ENCODE data around the gene TYK2.
A peak's percentile ranks its signal among the peaks of the same experiment; 100 is the strongest.
"Not testable (repeated sequence)": the region's sequence is repeated elsewhere in the genome, so short reads cannot be mapped to it uniquely, and the experiment has no call there.

The TYK2 gene

GRCh38 chr19:10407096-10407495 lies 26.7 kb upstream of the TYK2 start:
- DNase-seq (ENCODE audit: low read depth) = no peak

- no peak for DNase-seq (ENCODE audit: low read depth)
Observed at GRCh38 chr19:10406191-10406590, 25.8 kb upstream of the TYK2 start.

GRCh38 chr19:10404888-10405820 lies 24.8 kb upstream of the TYK2 start:
- no peak for DNase-seq (ENCODE audit: low read depth)

GRCh38 chr19:10403137-10404021 lies 23.0 kb upstream of the TYK2 start, which contains the start of gene CDC37:
CDC37 (minus strand) TSS chr19:10403542; CDS start chr19:10403479, 63 bp downstream.
- DNase-seq (ENCODE audit: low read depth) = peak; percentile 97

GRCh38 chr19:10402441-10403038 lies 22.2 kb upstream of the TYK2 start:
- no peak for DNase-seq (ENCODE audit: low read depth)

GRCh38 chr19:10399878-10400277 lies 19.5 kb upstream of the TYK2 start:
- no peak for DNase-seq (ENCODE audit: low read depth)

- not testable (repeated sequence) for DNase-seq (ENCODE audit: low read depth)
Observed at GRCh38 chr19:10399340-10399739, 19.0 kb upstream of the TYK2 start.

- DNase-seq (ENCODE audit: low read depth) = no peak
Observed at GRCh38 chr19:10398819-10399218, 18.4 kb upstream of the TYK2 start.

- no peak for DNase-seq (ENCODE audit: low read depth)
Observed at GRCh38 chr19:10395917-10396316, 15.5 kb upstream of the TYK2 start.

- DNase-seq (ENCODE audit: low read depth) = no peak
Observed at GRCh38 chr19:10395436-10395835, 15.1 kb upstream of the TYK2 start.

GRCh38 chr19:10395003-10395402 lies 14.6 kb upstream of the TYK2 start:
- DNase-seq (ENCODE audit: low read depth) = no peak

GRCh38 chr19:10393137-10393536 lies 12.8 kb upstream of the TYK2 start:
- DNase-seq (ENCODE audit: low read depth) = no peak

GRCh38 chr19:10392120-10392519 lies 11.7 kb upstream of the TYK2 start:
- no peak for DNase-seq (ENCODE audit: low read depth)

- DNase-seq (ENCODE audit: low read depth) = peak; percentile 53
Observed at GRCh38 chr19:10390652-10391286, 10.4 kb upstream of the TYK2 start.

GRCh38 chr19:10389863-10390262 lies 9.5 kb upstream of the TYK2 start:
- DNase-seq (ENCODE audit: low read depth) = no peak

GRCh38 chr19:10388957-10389356 lies 8.6 kb upstream of the TYK2 start:
- DNase-seq (ENCODE audit: low read depth) = peak; percentile 92

- no peak for DNase-seq (ENCODE audit: low read depth)
Observed at GRCh38 chr19:10384580-10384979, 4.2 kb upstream of the TYK2 start.

GRCh38 chr19:10383223-10383499 lies 2.8 kb upstream of the TYK2 start:
- DNase-seq (ENCODE audit: low read depth) = not testable (repeated sequence)

GRCh38 chr19:10379880-10380312 lies 476 bp downstream of the TYK2 start:
- no peak for DNase-seq (ENCODE audit: low read depth)

GRCh38 chr19:10378124-10378523 lies 2.2 kb downstream of the TYK2 start:
- no peak for DNase-seq (ENCODE audit: low read depth)

- not testable (repeated sequence) for DNase-seq (ENCODE audit: low read depth)
Observed at GRCh38 chr19:10377140-10377640, 3.2 kb downstream of the TYK2 start.

- DNase-seq (ENCODE audit: low read depth) = no peak
Observed at GRCh38 chr19:10374931-10375330, 5.4 kb downstream of the TYK2 start.

Measured in activated T-cell treated with anti-CD3 and anti-CD28 coated beads for 1 hour (primary cell).